Measurements from ENCODE around the gene COL6A5.

Gene COL6A5

GRCh38 chr3:130345487-130346079 is at the start of gene COL6A5:
TSS of gene COL6A5 (plus strand) at chr3:130345672. CDS start at chr3:130373639, 27,967 bp downstream.
- TF ChIP-seq GATA2 (IDR thresholded peaks at IDR 0.05; ENCODE audit: low read depth, low read length), result no peak
- TF ChIP-seq GATA3 (IDR thresholded peaks at IDR 0.05; ENCODE audit: low read depth, low read length), result no peak

GRCh38 chr3:130299531-130299930 is 45.9 kb upstream of the COL6A5 start:
- TF ChIP-seq GATA2 (IDR thresholded peaks at IDR 0.05; ENCODE audit: low read depth, low read length), result no peak
- TF ChIP-seq GATA3 (IDR thresholded peaks at IDR 0.05; ENCODE audit: low read depth, low read length), result no peak

- no peak for TF ChIP-seq GATA3 (IDR thresholded peaks at IDR 0.05; ENCODE audit: low read depth, low read length)
- no peak for TF ChIP-seq GATA2 (IDR thresholded peaks at IDR 0.05; ENCODE audit: low read depth, low read length)
These were observed 44.6 kb upstream of the COL6A5 start for GRCh38 chr3:130300888-130301287.

- TF ChIP-seq GATA3 (IDR thresholded peaks at IDR 0.05; ENCODE audit: low read depth, low read length) (no peak), GATA2 (IDR thresholded peaks at IDR 0.05; ENCODE audit: low read depth, low read length) (no peak)
These were observed 35.4 kb upstream of the COL6A5 start for GRCh38 chr3:130310109-130310508.

- TF ChIP-seq GATA3 (IDR thresholded peaks at IDR 0.05; ENCODE audit: low read depth, low read length) (no peak), GATA2 (IDR thresholded peaks at IDR 0.05; ENCODE audit: low read depth, low read length) (no peak)
These were observed 33.1 kb upstream of the COL6A5 start for GRCh38 chr3:130312374-130312773.

- TF ChIP-seq GATA2 (IDR thresholded peaks at IDR 0.05; ENCODE audit: low read depth, low read length) (no peak), GATA3 (IDR thresholded peaks at IDR 0.05; ENCODE audit: low read depth, low read length) (no peak)
These were observed 29.3 kb upstream of the COL6A5 start for GRCh38 chr3:130316169-130316568.

DNA sequence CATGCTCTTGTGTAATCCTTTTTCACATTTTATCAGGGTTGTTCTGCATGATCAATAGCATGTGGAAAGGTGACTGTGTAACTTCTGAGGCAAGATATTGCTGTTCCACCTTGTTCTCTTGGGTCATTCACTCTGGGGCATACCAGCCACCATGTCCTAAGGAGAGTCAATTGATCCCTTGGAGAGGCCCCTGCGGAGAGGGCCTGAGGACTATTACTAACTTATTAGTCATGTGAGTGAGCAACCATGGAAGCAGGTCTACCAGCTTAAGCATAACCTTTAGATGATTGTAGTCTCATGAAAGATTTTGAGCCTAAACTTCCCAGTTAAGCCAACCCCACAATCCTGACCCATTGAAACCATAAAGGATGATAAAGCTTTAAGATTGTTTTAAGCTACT is 22.0 kb upstream of the COL6A5 start:
- TF ChIP-seq GATA2 (IDR thresholded peaks at IDR 0.05; ENCODE audit: low read depth, low read length), result no peak
- TF ChIP-seq GATA3 (IDR thresholded peaks at IDR 0.05; ENCODE audit: low read depth, low read length), result no peak

GRCh38 chr3:130340766-130341165 is 4.7 kb upstream of the COL6A5 start:
- no peak for TF ChIP-seq GATA2 (IDR thresholded peaks at IDR 0.05; ENCODE audit: low read depth, low read length)
- TF ChIP-seq GATA3 (IDR thresholded peaks at IDR 0.05; ENCODE audit: low read depth, low read length), result no peak

- TF ChIP-seq GATA3 (IDR thresholded peaks at IDR 0.05; ENCODE audit: low read depth, low read length) (no peak), GATA2 (IDR thresholded peaks at IDR 0.05; ENCODE audit: low read depth, low read length) (no peak)
These were observed 4.1 kb upstream of the COL6A5 start for GRCh38 chr3:130341388-130341787.

- TF ChIP-seq GATA2 (IDR thresholded peaks at IDR 0.05; ENCODE audit: low read depth, low read length), result no peak
- no peak for TF ChIP-seq GATA3 (IDR thresholded peaks at IDR 0.05; ENCODE audit: low read depth, low read length)
These were observed 3.6 kb upstream of the COL6A5 start for GRCh38 chr3:130341882-130342281.

- TF ChIP-seq GATA2 (IDR thresholded peaks at IDR 0.05; ENCODE audit: low read depth, low read length) (no peak), GATA3 (IDR thresholded peaks at IDR 0.05; ENCODE audit: low read depth, low read length) (no peak)
These were observed 2.4 kb upstream of the COL6A5 start for GRCh38 chr3:130342821-130343661.

DNA sequence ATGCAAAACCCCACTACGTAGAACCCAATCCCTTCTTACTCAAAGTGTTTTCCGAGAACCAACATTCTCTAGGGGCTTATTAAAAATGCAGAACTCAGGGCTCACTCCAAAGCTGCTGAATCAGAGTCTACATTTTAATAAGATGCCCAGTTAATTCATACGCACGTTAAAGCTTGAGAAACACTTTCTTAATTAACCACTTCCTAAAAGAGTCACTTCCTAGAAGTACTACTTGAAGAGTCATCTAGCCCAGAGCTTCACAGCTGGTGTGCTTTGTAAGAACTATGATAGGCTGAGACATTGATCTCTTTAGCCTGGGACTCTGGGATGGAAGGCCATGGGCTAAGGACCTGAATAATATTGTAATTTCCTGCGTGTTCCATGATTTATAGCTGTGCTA is 9.0 kb downstream of the COL6A5 start:
- TF ChIP-seq GATA3 (IDR thresholded peaks at IDR 0.05; ENCODE audit: low read depth, low read length), result no peak
- TF ChIP-seq GATA2 (IDR thresholded peaks at IDR 0.05; ENCODE audit: low read depth, low read length), result no peak

DNA sequence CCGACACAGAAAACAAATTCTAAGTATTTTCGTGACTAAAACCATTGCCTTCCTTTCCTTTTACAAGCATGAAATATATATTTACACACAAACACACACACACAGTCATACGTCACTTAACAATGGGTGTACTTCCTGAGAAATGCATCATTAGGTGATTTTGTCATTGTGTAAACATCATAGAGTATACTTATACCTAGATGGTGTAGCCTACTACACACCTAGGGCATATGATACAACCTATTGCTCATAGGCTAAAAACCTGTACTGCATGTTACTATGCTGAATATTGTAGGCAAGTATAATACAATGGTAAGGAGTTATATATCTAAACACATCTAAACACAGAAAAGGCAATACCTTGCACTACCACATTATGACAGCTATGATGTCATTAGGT is 28.6 kb downstream of the COL6A5 start:
- no peak for TF ChIP-seq GATA2 (IDR thresholded peaks at IDR 0.05; ENCODE audit: low read depth, low read length)
- TF ChIP-seq GATA3 (IDR thresholded peaks at IDR 0.05; ENCODE audit: low read depth, low read length), result no peak

- TF ChIP-seq GATA2 (IDR thresholded peaks at IDR 0.05; ENCODE audit: low read depth, low read length) (no peak), GATA3 (IDR thresholded peaks at IDR 0.05; ENCODE audit: low read depth, low read length) (no peak)
These were observed 29.4 kb downstream of the COL6A5 start for GRCh38 chr3:130374908-130375307.
